PFSK-1 (cell line): ENCODE data around the gene ANKRD2.

ENCODE experiments used
- FOXP2 ChIP-seq: optimal IDR thresholded peaks from 2 replicates; pipeline ENCODE3; 2011; ENCODE audit warnings: borderline replicate concordance, control low read depth, inconsistent platforms; ENCODE audit not compliant: insufficient read depth; ENCODE audit errors: extremely low read length, extremely low read depth
- POLR2AphosphoS5 ChIP-seq: IDR thresholded peaks from 2 replicates; pipeline ENCODE4 v1.6.1; 2012; ENCODE audit warnings: low read depth, mild to moderate bottlenecking, control low read depth, low read length, moderate library complexity
- REST ChIP-seq, 2 experiments: IDR thresholded peaks; 2 replicates each; pipeline versions ENCODE4 v1.6.1 to v1.8.0; 2011 to 2012; ENCODE audit warnings: low read depth in 2 of 2, low read length in 2 of 2, control low read depth in 1 of 2, inconsistent platforms in 1 of 2, mild to moderate bottlenecking in 1 of 2, moderate library complexity in 1 of 2; ENCODE audit not compliant: insufficient read depth in 1 of 2
- SIN3A ChIP-seq: IDR thresholded peaks from 2 replicates; pipeline ENCODE4 v1.6.1; 2012; ENCODE audit warnings: mild to moderate bottlenecking, low read length, moderate library complexity, borderline replicate concordance; ENCODE audit not compliant: insufficient read depth
- TAF1 ChIP-seq: IDR thresholded peaks from 2 replicates; pipeline ENCODE4 v1.6.1; 2012; ENCODE audit warnings: low read length, control low read depth, borderline replicate concordance; ENCODE audit not compliant: insufficient read depth

GRCh38 chr10:97629289-97629688 lies 56.7 kb downstream of the ANKRD2 start:
- no peak for TF ChIP-seq POLR2AphosphoS5
- TF ChIP-seq REST (IDR thresholded peaks at IDR 0.05; ENCODE audit: insufficient read depth in 1 of 2, low read depth in 2 of 2, low read length in 2 of 2), result no peak
- TF ChIP-seq FOXP2, result no peak
- TF ChIP-seq TAF1, result no peak
- TF ChIP-seq SIN3A, result no peak
